Fibroblast of skin of back (primary cell): Measurements from ENCODE around the gene DOK6.
"Not testable (repeated sequence)": the region's sequence is repeated elsewhere in the genome, so short reads cannot be mapped to it uniquely, and the experiment has no call there.

Source experiments
- DNase-seq: peaks from one replicate; pipeline ENCODE4 v3.0.0-alpha.2; 2013

The DOK6 gene

GRCh38 chr18:69628774-69629359, 228.2 kb downstream of the DOK6 start:
- no peak for DNase-seq

- DNase-seq, result peak; percentile 29
Observed at GRCh38 chr18:69631281-69631680, 230.6 kb downstream of the DOK6 start.

- DNase-seq, result no peak
Observed at GRCh38 chr18:69635482-69635881, 234.8 kb downstream of the DOK6 start.

- no peak for DNase-seq
Observed at GRCh38 chr18:69636529-69637301, 236.0 kb downstream of the DOK6 start.

GRCh38 chr18:69638056-69638455, 237.4 kb downstream of the DOK6 start:
- DNase-seq, result no peak

GRCh38 chr18:69647702-69648101, 247.0 kb downstream of the DOK6 start:
- DNase-seq, result no peak

- DNase-seq, result no peak
Observed at GRCh38 chr18:69648486-69648885, 247.8 kb downstream of the DOK6 start.

- DNase-seq, result no peak
Observed at GRCh38 chr18:69649684-69650083, 249.0 kb downstream of the DOK6 start.

GRCh38 chr18:69651243-69651642, 250.6 kb downstream of the DOK6 start:
- DNase-seq, result no peak

GRCh38 chr18:69655816-69656215, 255.1 kb downstream of the DOK6 start:
- no peak for DNase-seq

- no peak for DNase-seq
Observed at GRCh38 chr18:69658103-69658502, 257.4 kb downstream of the DOK6 start.

- no peak for DNase-seq
Observed at GRCh38 chr18:69658685-69659084, 258.0 kb downstream of the DOK6 start.

GRCh38 chr18:69659142-69659651, 258.5 kb downstream of the DOK6 start:
- DNase-seq, result no peak

- DNase-seq, result not testable (repeated sequence)
Observed at GRCh38 chr18:69662090-69662489, 261.4 kb downstream of the DOK6 start.

- no peak for DNase-seq
Observed at GRCh38 chr18:69664399-69664798, 263.7 kb downstream of the DOK6 start.

- no peak for DNase-seq
Observed at GRCh38 chr18:69674292-69674877, 273.7 kb downstream of the DOK6 start.

- DNase-seq, result no peak
Observed at GRCh38 chr18:69674966-69675365, 274.3 kb downstream of the DOK6 start.

GRCh38 chr18:69677595-69677994, 276.9 kb downstream of the DOK6 start:
- no peak for DNase-seq

GRCh38 chr18:69680123-69680522, 279.4 kb downstream of the DOK6 start:
- no peak for DNase-seq

GRCh38 chr18:69683176-69683575, 282.5 kb downstream of the DOK6 start:
- DNase-seq, result no peak

GRCh38 chr18:69684789-69685188, 284.1 kb downstream of the DOK6 start:
- DNase-seq, result no peak

GRCh38 chr18:69686861-69687260, 286.2 kb downstream of the DOK6 start:
- DNase-seq, result peak; percentile 24

- peak; percentile 42 for DNase-seq
Observed at GRCh38 chr18:69689121-69689759, 288.6 kb downstream of the DOK6 start.
